ENCODE measurements around the gene ADGRG4.
"Not testable (repeated sequence)": the region's sequence is repeated elsewhere in the genome, so short reads cannot be mapped to it uniquely, and the experiment has no call there.

The ADGRG4 gene

GRCh38 chrX:136376713-136377112 is 76.0 kb downstream of the ADGRG4 start:
- intact Hi-C loops (cut with DNase I): no loop called here

GRCh38 chrX:136380010-136380769 is 79.4 kb downstream of the ADGRG4 start:
- intact Hi-C loops (cut with DNase I): no loop called here
- DNase-seq: no peak

More at GRCh38 chrX:136376713-136377112, 76.0 kb downstream of the ADGRG4 start:
- DNase-seq: no peak

GRCh38 chrX:136386173-136386572 is 85.4 kb downstream of the ADGRG4 start:
- DNase-seq: no peak
- intact Hi-C loops (cut with DNase I): no loop called here

DNA sequence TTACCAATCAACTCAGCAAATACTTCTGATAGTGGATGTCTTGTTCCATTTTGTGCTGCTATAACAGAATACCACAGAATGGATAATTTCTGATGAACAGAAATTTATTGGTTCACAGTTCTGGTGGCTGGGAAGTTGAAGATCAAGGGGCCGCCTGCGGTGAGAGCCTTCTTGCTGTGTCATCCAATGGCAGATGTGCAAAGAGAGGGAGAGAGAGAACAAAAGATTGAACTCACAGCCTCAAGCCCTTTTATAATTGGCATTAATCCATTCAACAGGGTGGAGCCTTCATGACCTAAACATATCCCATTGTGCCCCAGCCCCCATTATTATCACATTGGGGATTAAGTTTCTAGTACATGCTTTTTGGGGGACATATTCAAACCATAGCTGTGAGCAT is 86.1 kb downstream of the ADGRG4 start:
- intact Hi-C loops (cut with DNase I): no loop called here

DNA sequence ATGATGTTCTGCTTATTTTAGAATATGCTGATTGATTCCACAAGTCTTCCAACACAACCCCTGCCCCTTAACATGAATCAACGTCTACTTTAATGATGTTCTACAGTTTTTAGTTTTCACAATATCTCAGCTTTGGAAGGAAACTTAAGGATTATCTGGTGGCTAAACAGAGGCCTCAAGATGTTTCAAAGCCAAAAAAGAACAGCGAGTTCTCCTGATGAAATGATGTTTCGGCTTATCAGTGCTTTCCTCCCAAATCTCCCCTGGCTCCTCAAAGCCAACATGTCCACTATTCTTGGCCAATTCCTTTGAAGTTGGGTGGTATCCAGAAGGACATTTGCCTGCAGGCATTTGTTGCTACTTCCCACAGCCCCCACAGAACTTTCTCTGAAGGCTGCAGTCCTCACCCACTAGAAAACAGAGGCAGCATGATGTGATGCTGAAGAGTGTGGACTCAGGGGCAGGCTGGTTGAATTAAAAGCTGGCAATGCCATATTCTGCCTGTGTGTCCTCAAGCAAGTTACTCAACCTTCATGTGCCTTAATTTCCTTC is 87.3 kb downstream of the ADGRG4 start:
- intact Hi-C loops (cut with DNase I): no loop called here

More for the DNA sequence above, 86.1 kb downstream of the ADGRG4 start:
- no peak for DNase-seq

DNA sequence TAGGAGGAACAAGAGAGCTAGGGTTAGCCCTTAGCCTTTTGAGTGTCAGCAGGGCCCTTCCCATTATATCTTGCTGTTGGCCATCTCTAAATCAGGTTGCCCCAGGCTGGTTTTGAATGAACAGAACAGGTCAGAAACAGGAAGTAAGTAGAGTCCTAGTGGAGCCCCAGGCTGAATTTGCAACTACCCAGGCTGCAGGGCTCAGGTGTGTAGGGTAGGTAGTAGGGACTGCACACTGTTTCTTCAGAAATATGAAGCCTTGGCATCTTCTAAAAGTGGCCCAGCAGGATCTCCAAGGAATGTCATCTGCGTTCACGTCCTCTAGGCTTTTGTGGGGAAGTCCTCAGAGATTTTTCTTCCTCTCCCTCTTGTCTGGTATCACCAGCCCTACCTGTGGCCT is 90.2 kb downstream of the ADGRG4 start:
- intact Hi-C loops (cut with DNase I): no loop called here
- no peak for DNase-seq

More for the DNA sequence above, 87.3 kb downstream of the ADGRG4 start:
- DNase-seq: no peak

- DNase-seq: no peak
- intact Hi-C loops (cut with DNase I): no loop called here
These were observed 94.5 kb downstream of the ADGRG4 start for GRCh38 chrX:136395271-136395670.

DNA sequence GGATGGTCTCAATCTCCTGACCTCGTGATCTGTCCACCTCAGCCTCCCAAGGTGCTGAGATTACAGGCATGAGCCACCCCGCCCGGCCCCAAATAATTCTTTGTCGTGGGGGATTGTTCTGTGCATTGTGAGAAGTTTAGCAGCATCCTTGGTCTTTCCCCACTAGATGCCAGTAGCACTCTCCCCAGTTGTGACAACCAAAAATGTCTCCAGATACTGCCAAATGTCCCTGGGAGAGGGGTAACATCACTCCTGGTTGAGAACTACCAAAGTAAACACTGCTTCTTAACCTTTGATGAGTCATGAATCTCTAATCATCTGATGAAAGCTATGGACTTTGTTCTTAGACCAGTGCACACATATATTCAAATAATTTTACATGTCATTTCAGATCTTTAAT is 96.2 kb downstream of the ADGRG4 start:
- no peak for DNase-seq
- intact Hi-C loops (cut with DNase I): no loop called here

DNA sequence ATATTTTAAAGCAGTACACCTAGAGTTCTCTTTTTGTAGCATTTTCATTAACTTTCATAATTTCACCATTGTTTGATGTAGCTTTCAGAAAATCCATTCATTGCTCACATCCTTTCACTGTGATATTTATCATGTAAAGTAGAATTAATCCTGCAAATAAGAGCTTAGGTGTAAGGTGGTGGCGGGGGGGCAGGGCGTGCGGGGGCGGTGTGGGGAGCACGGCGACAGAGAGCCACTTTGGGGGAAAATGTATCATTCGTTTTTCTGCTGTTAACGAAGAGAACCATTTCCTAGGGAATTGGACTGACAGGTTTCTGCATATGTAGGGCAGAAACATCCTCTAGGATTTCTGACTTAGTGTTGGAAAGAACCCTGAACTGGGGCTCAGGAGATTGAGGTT is 104.4 kb downstream of the ADGRG4 start:
- intact Hi-C loops (cut with DNase I): no loop called here
- no peak for DNase-seq

GRCh38 chrX:136417806-136418205 is 117.0 kb downstream of the ADGRG4 start:
- intact Hi-C loops (cut with DNase I): no loop called here
- DNase-seq: no peak

DNA sequence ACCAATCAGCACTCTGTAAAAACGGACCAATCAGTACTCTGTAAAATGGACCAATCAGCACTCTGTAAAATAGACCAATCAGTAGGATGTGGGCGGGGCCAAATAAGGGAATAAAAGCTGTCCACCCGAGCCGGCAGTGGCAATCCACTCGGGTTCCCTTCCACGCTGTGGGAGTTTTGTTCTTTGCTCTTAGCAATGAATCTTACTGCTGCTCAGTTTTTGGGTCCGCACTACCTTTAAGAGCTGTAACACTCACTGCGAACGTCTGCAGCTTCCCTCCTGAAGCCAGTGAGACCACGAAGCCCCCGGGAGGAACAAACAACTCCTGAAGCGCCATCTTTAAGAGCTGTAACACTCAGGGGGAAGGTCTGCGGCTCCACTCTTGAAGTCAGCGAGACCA is 120.6 kb downstream of the ADGRG4 start:
- DNase-seq: no peak
- intact Hi-C loops (cut with DNase I): no loop called here

GRCh38 chrX:136423724-136424123 is 123.0 kb downstream of the ADGRG4 start:
- intact Hi-C loops (cut with DNase I): no loop called here
- no peak for DNase-seq

DNA sequence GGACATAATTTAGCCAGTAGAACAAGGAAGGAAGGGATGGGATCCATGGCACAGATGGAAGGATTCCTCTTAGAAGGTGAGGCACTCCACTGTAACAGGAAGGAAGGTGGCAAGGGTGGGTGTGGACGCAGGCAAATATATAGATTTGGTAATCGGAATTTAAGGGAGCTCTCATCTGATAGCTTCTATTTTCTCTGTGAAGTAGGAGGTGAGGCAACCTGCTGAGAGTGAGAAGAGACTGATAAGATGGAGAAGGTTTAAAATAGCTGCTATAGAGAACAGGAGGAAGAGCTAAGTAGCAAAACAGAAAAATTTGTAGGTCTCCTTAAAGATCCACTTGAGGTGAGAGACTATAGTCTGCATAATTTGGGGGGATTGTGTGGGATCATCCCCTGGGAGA is 125.2 kb downstream of the ADGRG4 start:
- intact Hi-C loops (cut with DNase I): no loop called here
- no peak for DNase-seq

- DNase-seq: no peak
- intact Hi-C loops (cut with DNase I): no loop called here
These were observed 130.9 kb downstream of the ADGRG4 start for GRCh38 chrX:136431625-136432024.

DNA sequence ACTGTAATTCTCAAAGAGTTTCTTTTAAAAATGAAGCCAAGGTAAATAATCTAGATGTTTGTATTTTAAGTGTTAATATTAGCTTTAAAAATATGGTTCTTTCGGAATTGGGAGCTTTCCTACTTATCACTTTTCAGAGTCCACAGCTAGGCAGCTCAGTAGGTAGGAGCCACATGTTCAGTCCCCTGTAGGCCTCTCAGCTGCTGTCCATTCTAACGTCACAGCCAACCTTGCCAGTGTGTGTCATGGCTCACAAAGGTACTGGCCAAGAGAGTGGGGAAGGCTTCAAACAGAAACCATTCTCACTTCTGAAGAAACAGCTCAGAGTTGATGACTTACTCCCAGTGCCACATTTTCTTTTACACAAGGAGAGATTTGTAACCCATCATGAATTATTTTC is 137.0 kb downstream of the ADGRG4 start:
- intact Hi-C loops (cut with DNase I): no loop called here
- DNase-seq: no peak

DNA sequence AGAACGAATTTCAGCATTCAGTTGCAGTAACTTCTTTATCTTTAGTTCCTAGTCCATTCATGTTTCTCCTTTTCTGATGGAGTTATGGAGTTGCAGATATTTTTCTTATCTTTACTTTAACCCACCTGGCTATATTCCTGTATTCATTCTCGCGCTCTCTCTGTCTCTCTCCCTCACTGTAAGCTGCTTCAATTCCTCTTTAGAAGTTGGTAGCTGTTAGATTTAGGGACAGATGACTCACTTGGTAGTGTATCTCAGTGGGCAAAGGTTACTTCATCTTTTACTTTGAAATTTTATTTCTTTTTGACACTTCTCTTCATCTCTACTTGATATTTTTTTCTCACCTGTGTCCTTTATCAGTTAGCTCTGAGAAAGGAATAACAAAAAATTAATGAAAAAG is 137.4 kb downstream of the ADGRG4 start:
- intact Hi-C loops (cut with DNase I): no loop called here
- no peak for DNase-seq

DNA sequence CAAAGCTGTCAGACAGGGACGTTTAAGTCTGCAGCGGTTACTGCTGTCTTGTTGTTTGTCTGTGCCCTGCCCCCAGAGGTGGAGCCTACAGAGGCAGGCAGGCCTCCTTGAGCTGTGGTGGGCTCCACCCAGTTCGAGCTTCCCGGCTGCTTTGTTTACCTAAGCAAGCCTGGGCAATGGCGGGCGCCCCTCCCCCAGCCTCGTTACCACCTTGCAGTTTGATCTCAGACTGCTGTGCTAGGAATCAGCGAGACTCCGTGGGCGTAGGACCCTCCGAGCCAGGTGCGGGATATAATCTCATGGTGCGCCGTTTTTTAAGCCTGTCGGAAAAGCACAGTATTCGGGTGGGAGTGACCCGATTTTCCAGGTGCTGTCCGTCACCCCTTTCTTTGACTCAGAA is 144.9 kb downstream of the ADGRG4 start:
- DNase-seq; intact Hi-C loops (cut with DNase I): not testable (repeated sequence)

GRCh38 chrX:136446208-136446607 is 145.4 kb downstream of the ADGRG4 start:
- intact Hi-C loops (cut with DNase I): no loop called here
- DNase-seq: no peak

DNA sequence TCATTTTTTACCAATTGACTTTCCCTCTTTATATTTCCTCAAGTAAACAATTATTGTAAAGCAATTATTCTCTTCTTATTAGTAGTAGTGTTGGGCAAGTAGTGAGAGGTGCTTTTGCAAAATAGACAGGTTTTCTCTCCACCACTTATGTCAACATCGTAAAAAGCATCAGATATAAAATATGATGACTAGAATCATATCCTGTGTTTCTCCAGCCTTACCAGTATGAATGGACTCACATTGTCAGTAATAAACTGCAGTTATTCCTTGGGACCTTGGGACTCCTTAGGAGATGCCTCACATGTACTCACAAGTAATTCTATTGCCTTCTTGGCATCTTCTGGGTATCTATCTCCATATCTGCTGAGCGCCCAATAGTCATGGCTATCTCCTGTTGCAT is 146.5 kb downstream of the ADGRG4 start:
- no peak for DNase-seq
- intact Hi-C loops (cut with DNase I): no loop called here

DNA sequence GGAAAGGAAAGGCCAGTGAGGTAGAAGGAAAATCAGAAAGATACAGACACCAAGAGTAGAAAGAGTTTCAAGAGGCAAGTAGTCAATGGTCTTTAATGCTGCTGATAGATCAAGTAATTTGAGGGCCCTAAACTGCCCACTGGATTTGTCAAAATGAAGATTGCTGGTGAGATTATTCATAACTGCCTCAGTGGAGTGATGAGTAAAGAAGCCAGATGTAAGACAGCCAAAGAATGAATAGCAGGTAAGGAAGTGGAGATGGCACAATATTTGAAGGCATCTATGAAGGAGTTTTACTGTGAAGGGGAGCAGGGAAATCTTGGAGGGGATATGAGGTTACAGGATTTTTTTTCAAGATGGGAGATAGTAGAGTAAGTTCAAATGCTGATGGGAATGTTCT is 147.2 kb downstream of the ADGRG4 start:
- intact Hi-C loops (cut with DNase I): no loop called here
- DNase-seq: no peak

DNA sequence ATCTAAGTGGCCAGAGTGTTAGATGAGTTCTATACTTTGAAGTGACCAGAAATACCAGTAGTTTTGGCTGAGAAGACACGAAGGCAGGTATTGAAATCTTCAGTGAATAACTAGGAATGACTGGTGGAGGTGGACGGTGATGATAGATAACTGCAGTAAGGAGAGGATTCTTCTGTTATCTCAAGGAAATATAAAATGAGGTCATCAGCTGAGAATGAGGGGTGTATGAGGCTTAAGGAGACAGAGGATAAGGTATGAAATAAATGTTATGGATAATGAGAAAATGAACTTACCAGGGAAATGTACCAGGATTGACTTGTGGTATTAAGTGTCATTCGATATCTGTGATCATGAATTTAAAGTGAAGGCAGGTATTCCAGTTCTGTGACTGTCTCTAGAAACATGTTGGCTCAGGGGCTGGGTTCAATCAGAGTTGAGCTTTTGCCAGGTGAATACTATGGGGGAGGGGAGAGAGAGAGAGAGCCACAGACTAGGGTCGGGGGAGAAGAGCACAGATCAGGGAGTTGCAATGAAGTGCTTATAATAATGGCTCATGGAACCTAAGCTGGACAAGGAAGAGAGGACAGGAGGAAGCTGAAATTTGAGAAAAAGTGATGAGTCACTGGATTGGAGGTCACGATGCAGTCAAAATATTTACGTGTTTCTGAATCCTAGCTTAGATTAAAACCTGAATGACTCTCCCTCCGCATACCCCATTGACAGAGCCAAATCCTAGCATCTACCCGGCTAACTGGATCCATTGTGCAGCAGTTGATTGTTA is 149.5 kb downstream of the ADGRG4 start:
- intact Hi-C loops (cut with DNase I): no loop called here
- DNase-seq: no peak

DNA sequence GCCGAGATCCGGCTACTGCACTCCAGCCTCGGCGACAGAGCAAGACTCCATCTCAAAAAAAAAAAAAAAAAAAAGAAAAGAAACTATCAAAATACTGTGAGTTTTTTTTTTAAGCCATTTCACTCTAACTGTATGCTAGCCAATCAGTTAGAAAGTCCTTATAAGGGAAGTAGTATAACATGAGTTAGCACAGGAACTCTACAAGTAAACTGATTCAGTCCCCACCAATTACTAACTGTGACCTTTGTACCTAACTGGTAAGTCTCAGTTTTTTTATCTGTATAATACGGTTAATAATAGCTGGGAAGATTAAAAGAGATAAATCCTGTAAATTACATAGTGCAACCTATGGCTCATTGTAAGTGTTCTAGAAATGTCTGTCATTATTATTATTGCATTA is 151.9 kb downstream of the ADGRG4 start:
- intact Hi-C loops (cut with DNase I): no loop called here
- DNase-seq: no peak

Measured in posterior cingulate gyrus (tissue), 11 donors.